H1 (cell line): ENCODE measurements around the gene PIP5K1C. TPM values are rescaled to one million over a fixed set of nuclear protein-coding genes. Genes with fewer than 3 reads are reported as not detected.

Experiments
- CTCF ChIA-PET: fragments of 300-600 bp; sonication (Branson Sonifier 250); formaldehyde crosslinking; loops from one replicate; lab custom pipeline; 2021; ENCODE audit not compliant: partially characterized antibody; lab: Charles Lee
- POLR2A ChIA-PET: fragments of 300-600 bp; sonication (Branson Sonifier 250); formaldehyde crosslinking; loops from one replicate; lab custom pipeline; 2021; ENCODE audit warnings: inconsistent platforms; ENCODE audit not compliant: partially characterized antibody; lab: Charles Lee
- DNase-seq, 2 experiments: peaks; one replicate each; pipeline versions ENCODE4 v3.0.0 to v3.0.0-alpha.2; 2010 to 2022; ENCODE audit warnings: low spot score in 2 of 2, low read depth in 1 of 2, mixed read lengths in 1 of 2
- FAIRE-seq: peaks from 2 replicates; lab custom pipeline; 2011; peaks lifted over from hg19 to GRCh38; lab: Jason Lieb, UNC
- H2AFZ ChIP-seq: 2 replicates; pipeline ENCODE4 v1.8.1; 2012; ENCODE audit warnings: low read length, inconsistent platforms
- H2AK5ac ChIP-seq: 2 replicates; pipeline ENCODE4 v1.6.1; 2013; ENCODE audit warnings: low read depth, low read length
- H2BK120ac ChIP-seq: replicated peaks from 2 replicates; pipeline ENCODE3; 2013; ENCODE audit warnings: low read depth, low read length, inconsistent platforms
- H2BK12ac ChIP-seq: 2 replicates; pipeline ENCODE4 v1.6.1; 2013; ENCODE audit warnings: low read depth, low read length
- H2BK15ac ChIP-seq: 2 replicates; pipeline ENCODE4 v1.6.1; 2013; ENCODE audit warnings: low read length
- H2BK20ac ChIP-seq: 2 replicates; pipeline ENCODE4 v1.6.1; 2013; ENCODE audit warnings: low read length
- H2BK5ac ChIP-seq: 2 replicates; pipeline ENCODE4 v1.6.1; 2013; ENCODE audit warnings: low read depth, low read length
- H3K14ac ChIP-seq: 2 replicates; pipeline ENCODE4 v1.6.1; 2013; ENCODE audit warnings: inconsistent platforms; ENCODE audit not compliant: insufficient read length
- H3K18ac ChIP-seq: 2 replicates; pipeline ENCODE4 v1.6.1; 2013; ENCODE audit warnings: low read length; ENCODE audit errors: extremely low read depth
- H3K23ac ChIP-seq: 2 replicates; pipeline ENCODE4 v1.6.1; 2013; ENCODE audit warnings: inconsistent platforms; ENCODE audit not compliant: insufficient read length
- H3K23me2 ChIP-seq: 2 replicates; pipeline ENCODE4 v1.6.1; 2013; ENCODE audit warnings: low read depth, low read length
- H3K27ac ChIP-seq: 2 replicates; pipeline ENCODE4 v1.6.1; 2011; ENCODE audit warnings: low read depth, low read length, inconsistent platforms
- H3K27me3 ChIP-seq, 4 experiments: replicated peaks in 1 of 4; 1 replicate in 1 of 4; 2 replicates in 3 of 4; pipeline versions ENCODE4 v1.6.1 to v1.8.1; 2011 to 2013; ENCODE audit warnings: low read length in 3 of 4, mild to moderate bottlenecking in 3 of 4, inconsistent platforms in 2 of 4, mixed read lengths in 2 of 4, moderate library complexity in 1 of 4; ENCODE audit not compliant: control insufficient read depth in 3 of 4, insufficient read depth in 3 of 4; ENCODE audit errors: extremely low read depth in 1 of 4
- H3K36me3 ChIP-seq, 4 experiments: 2 replicates each; pipeline versions ENCODE4 v1.6.1 to v1.8.1; 2011 to 2013; ENCODE audit warnings: mild to moderate bottlenecking in 4 of 4, low read length in 3 of 4, moderate library complexity in 2 of 4, control low read depth in 1 of 4, inconsistent platforms in 1 of 4; ENCODE audit not compliant: insufficient read depth in 4 of 4, control insufficient read depth in 2 of 4
- H3K4ac ChIP-seq: replicated peaks from 2 replicates; pipeline ENCODE3; 2013; ENCODE audit warnings: low read length, low read depth, mixed read lengths, inconsistent platforms; ENCODE audit not compliant: insufficient read length
- H3K4me1 ChIP-seq, 4 experiments: replicated peaks in 1 of 4; 1 replicate in 1 of 4; 2 replicates in 3 of 4; pipeline versions ENCODE4 v1.6.1 to v1.8.1; 2011 to 2013; ENCODE audit warnings: low read length in 3 of 4, inconsistent platforms in 2 of 4, mixed read lengths in 1 of 4; ENCODE audit not compliant: insufficient read depth in 4 of 4, control insufficient read depth in 3 of 4
- H3K4me2 ChIP-seq, 2 experiments: 2 replicates each; pipeline versions ENCODE4 v1.6.1 to v1.8.1; 2011 to 2013; ENCODE audit warnings: low read depth in 2 of 2, low read length in 2 of 2, control low read depth in 1 of 2, inconsistent platforms in 1 of 2, mild to moderate bottlenecking in 1 of 2; ENCODE audit not compliant: insufficient read depth in 1 of 2
- H3K4me3 ChIP-seq, 4 experiments: fragments of 200-600, 300-600 bp in 1 of 4; sonication (generic), shearing (Covaris generic), sonication (Bioruptor Twin) in 1 of 4; 2 replicates each; pipeline versions ENCODE4 v1.5.1 to v1.8.1; 2011 to 2016; ENCODE audit warnings: low read length in 4 of 4, low read depth in 3 of 4, control low read depth in 2 of 4, inconsistent platforms in 2 of 4, mild to moderate bottlenecking in 2 of 4, mixed read lengths in 1 of 4, moderate library complexity in 1 of 4; ENCODE audit not compliant: insufficient read depth in 2 of 4; ENCODE audit errors: extremely low read depth in 1 of 4
- H3K56ac ChIP-seq: replicated peaks from 2 replicates; pipeline ENCODE3; 2013; ENCODE audit warnings: low read depth, mild to moderate bottlenecking, mixed read lengths, low read length, inconsistent platforms; ENCODE audit not compliant: insufficient read length
- H3K79me1 ChIP-seq: 2 replicates; pipeline ENCODE4 v1.6.1; 2013; ENCODE audit warnings: low read depth, low read length, control low read depth
- H3K79me2 ChIP-seq, 2 experiments: 2 replicates each; pipeline versions ENCODE4 v1.6.1 to v1.8.1; 2012 to 2013; ENCODE audit warnings: low read length in 2 of 2, mild to moderate bottlenecking in 2 of 2, inconsistent platforms in 1 of 2; ENCODE audit not compliant: insufficient read depth in 2 of 2, control insufficient read depth in 1 of 2
- H3K9ac ChIP-seq, 4 experiments: replicated peaks in 1 of 4; 1 replicate in 1 of 4; 2 replicates in 3 of 4; pipeline versions ENCODE4 v1.6.1 to v1.8.1; 2011 to 2013; ENCODE audit warnings: low read depth in 3 of 4, low read length in 3 of 4, control low read depth in 2 of 4, mild to moderate bottlenecking in 2 of 4, moderate library complexity in 2 of 4, inconsistent platforms in 1 of 4; ENCODE audit errors: extremely low read depth in 1 of 4
- H3K9me3 ChIP-seq, 2 experiments: 2 replicates each; pipeline versions ENCODE4 v1.6.1 to v1.8.1; 2012 to 2013; ENCODE audit warnings: mild to moderate bottlenecking in 2 of 2, moderate library complexity in 2 of 2, control low read depth in 1 of 2, inconsistent platforms in 1 of 2, low read depth in 1 of 2, low read length in 1 of 2, mixed read lengths in 1 of 2; ENCODE audit not compliant: insufficient read depth in 2 of 2
- H4K20me1 ChIP-seq, 2 experiments: replicated peaks in 1 of 2; 2 replicates each; pipeline versions ENCODE3 to v1.8.1; 2011 to 2013; ENCODE audit warnings: inconsistent platforms in 2 of 2, low read length in 2 of 2, mild to moderate bottlenecking in 1 of 2; ENCODE audit not compliant: insufficient read depth in 2 of 2, control insufficient read depth in 1 of 2
- H4K5ac ChIP-seq: 2 replicates; pipeline ENCODE4 v1.6.1; 2013; ENCODE audit warnings: low read length, low read depth, mixed read lengths, inconsistent platforms; ENCODE audit not compliant: insufficient read length
- H4K8ac ChIP-seq: 2 replicates; pipeline ENCODE4 v1.8.0; 2013; ENCODE audit warnings: mild to moderate bottlenecking, moderate library complexity, low read length, inconsistent platforms; ENCODE audit not compliant: insufficient read depth; ENCODE audit errors: extremely low read depth
- H4K91ac ChIP-seq: replicated peaks from 2 replicates; pipeline ENCODE3; 2013; ENCODE audit warnings: low read length, mixed read lengths, inconsistent platforms; ENCODE audit not compliant: insufficient read length
- CBX5 ChIP-seq: fragments of 300-800, 300-1000 bp; sonication (generic); IDR thresholded peaks from 2 replicates; pipeline ENCODE4 v1.7.1; 2016; ENCODE audit warnings: antibody characterized with exemption, low read length, low read depth
- EP300 ChIP-seq, 2 experiments: IDR thresholded peaks; 1 replicate in 1 of 2; 2 replicates in 1 of 2; pipeline ENCODE4 v1.6.1; 2011 to 2012; ENCODE audit warnings: low read depth in 2 of 2, low read length in 2 of 2, mild to moderate bottlenecking in 2 of 2, borderline replicate concordance in 1 of 2, inconsistent platforms in 1 of 2, moderate library complexity in 1 of 2
- MAFK ChIP-seq: IDR thresholded peaks from 2 replicates; pipeline ENCODE4 v1.6.1; 2012; ENCODE audit warnings: low read depth, mild to moderate bottlenecking, improper control_type of control experiment, low read length
- RXRA ChIP-seq: IDR thresholded peaks from 2 replicates; pipeline ENCODE4 v1.6.1; 2011; ENCODE audit warnings: low read depth, mild to moderate bottlenecking, low read length, moderate library complexity; ENCODE audit not compliant: insufficient read depth
- SP1 ChIP-seq: IDR thresholded peaks from 2 replicates; pipeline ENCODE4 v1.6.1; 2011; ENCODE audit warnings: low read depth, low read length
- SP4 ChIP-seq: IDR thresholded peaks from 2 replicates; pipeline ENCODE4 v1.6.1; 2012; ENCODE audit warnings: low read length, inconsistent platforms
- WGBS, 2 experiments: shearing (Covaris generic) in 1 of 2; methylation state at CpG; one replicate each; pipeline versions ENCODE4 v1.1.6 to v1.1.7; 2013 to 2015; ENCODE audit warnings: low lambda C conversion rate in 2 of 2, mixed read lengths in 2 of 2, inconsistent platforms in 1 of 2, low coverage in 1 of 2, missing lambda C conversion rate in 1 of 2; ENCODE audit not compliant: insufficient replicate concordance in 2 of 2, insufficient coverage in 1 of 2, insufficient read length in 1 of 2; ENCODE audit errors: extremely low coverage in 1 of 2, missing lambda C conversion rate in 1 of 2; 5-methylcytosine and 5-hydroxymethylcytosine counted together
- polyA plus RNA-seq, 7 experiments: library from polyadenylated mRNA; depleted of rRNA in 3 of 7; stranded (reverse) in 5 of 7; unstranded in 2 of 7; fragments of >200 nt in 5 of 7; fragments of 200-250 nt in 2 of 7; gene quantifications; 1 replicate in 5 of 7; 2 replicates in 1 of 7; 4 replicates in 1 of 7; pipeline versions ENCODE4 v1.2.1 to v1.2.3, GENCODE V29; 2011 to 2013; ENCODE audit warnings: missing spikeins in 2 of 7, mixed read lengths in 2 of 7
- total RNA-seq: library from RNA; stranded (reverse); fragmentation: NEBNext Ultra II Directional; extraction: Animal tissue kit (Norgen Biotek cat#: 25700); gene quantifications from 2 replicates; pipeline ENCODE4 v1.2.1, GENCODE V29; 2021
- TF ChIP-seq, protein P1 (sequence below): IDR thresholded peaks from 2 replicates; pipeline ENCODE4 v1.6.1; 2012; ENCODE audit warnings: inconsistent platforms

The PIP5K1C gene
- total and polyA plus RNA-seq, 2 of the 8 experiments (the other 6 are each of a cell fraction or from before 2014, with no cell fraction given), result 10.6 to 32.9 TPM

DNA sequence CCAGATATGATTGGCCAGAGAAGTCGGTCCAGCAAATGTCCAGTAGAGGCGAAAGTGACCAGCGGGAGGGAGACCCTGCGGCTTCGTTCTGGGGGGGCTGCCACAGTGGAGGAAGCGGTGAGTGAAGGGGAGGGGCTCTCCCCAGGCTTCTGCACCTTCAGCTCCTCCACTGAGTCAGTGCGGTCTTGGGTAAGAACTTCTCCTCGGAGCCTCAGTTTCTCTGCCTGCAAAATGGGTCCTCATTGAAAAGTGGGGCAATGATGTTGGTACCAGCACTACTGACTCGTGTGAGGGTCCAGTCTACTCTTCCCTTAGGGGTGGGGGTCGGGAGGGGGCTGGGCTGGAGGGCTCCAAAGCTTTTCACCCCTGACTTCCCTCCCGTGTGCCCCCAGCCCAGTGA, 110.8 kb downstream of the PIP5K1C start:
- H4K5ac ChIP-seq, result no peak overlapping the region
- no peak overlapping the region for H3K9ac ChIP-seq
- POLR2A ChIA-PET, result interaction anchor here (1.1 kb wide), 1 partner anchor 11 kb away, joined by 3 read pairs; no protein-coding TSS in a partner anchor
- WGBS, 2 experiments, result 81% methylated on average over 11 of the region's 11 CpGs; no CpG with 5 or more reads in 1 of the 2 experiments
- H3K4ac ChIP-seq, result no peak overlapping the region
- no peak overlapping the region for H2BK12ac ChIP-seq
- no peak for TF ChIP-seq EP300 (IDR thresholded peaks at IDR 0.05; ENCODE audit: borderline replicate concordance in 1 of 2, low read depth in 2 of 2, low read length in 2 of 2)
- TF ChIP-seq, protein P1, sequence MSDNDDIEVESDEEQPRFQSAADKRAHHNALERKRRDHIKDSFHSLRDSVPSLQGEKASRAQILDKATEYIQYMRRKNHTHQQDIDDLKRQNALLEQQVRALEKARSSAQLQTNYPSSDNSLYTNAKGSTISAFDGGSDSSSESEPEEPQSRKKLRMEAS, result no peak
- no peak for TF ChIP-seq SP1
- TF ChIP-seq MAFK, result no peak
- TF ChIP-seq RXRA, result no peak
- no peak for TF ChIP-seq CBX5
- no peak for TF ChIP-seq SP4
- H3K4me2 ChIP-seq, result no peak overlapping the region
- no peak overlapping the region for H4K8ac ChIP-seq
- no peak overlapping the region for H3K23ac ChIP-seq
- no peaks in the 10 kb centered on the region; the same call in 1 of the 2 replicates for H3K79me1 ChIP-seq
- H4K91ac ChIP-seq, result no peak overlapping the region
- peaks cover 0 to 2% of the 10 kb centered on the region in 2 experiments for H4K20me1 ChIP-seq
- H2BK120ac ChIP-seq, result no peak overlapping the region
- no peak overlapping the region for H2BK15ac ChIP-seq
- no peak for FAIRE-seq
- no peak overlapping the region for H3K56ac ChIP-seq
- no peak overlapping the region for H3K14ac ChIP-seq
- no peak overlapping the region for H2BK20ac ChIP-seq
- no peaks in the 10 kb centered on the region for H3K36me3 ChIP-seq
- no peak for DNase-seq
- CTCF ChIA-PET, result interaction anchor here (0.5 to 3.9 kb wide), 3 partner anchors 14 to 199 kb away, joined by 3 to 8 read pairs (median 3); no protein-coding TSS in a partner anchor
- H3K27me3 ChIP-seq, result peaks cover 11 to 21% (median 15%) of the 10 kb centered on the region in 4 experiments; a peak in 6 of 7 replicates
- H3K27ac ChIP-seq, result no peak overlapping the region
- H2AK5ac ChIP-seq, result no peak overlapping the region
- H2BK5ac ChIP-seq, result no peak overlapping the region
- no peak overlapping the region for H3K4me3 ChIP-seq
- H2AFZ ChIP-seq, result no peak overlapping the region
- H3K18ac ChIP-seq, result no peak overlapping the region
- peaks cover 0 to 4% (median 0%) of the 10 kb centered on the region in 4 experiments; a peak in 3 of 7 replicates for H3K4me1 ChIP-seq
- peaks cover 5% of the 10 kb centered on the region; the same call in 1 of the 2 replicates for H3K23me2 ChIP-seq
- no peaks in the 10 kb centered on the region for H3K79me2 ChIP-seq
- H3K9me3 ChIP-seq, result peaks cover 4 to 9% of the 10 kb centered on the region in 2 experiments; a peak in 3 of 4 replicates
